22Rv1 (cell line): Measurements from ENCODE around the gene THBD.
A peak's percentile ranks its signal among the peaks of the same experiment; 100 is the strongest.

ENCODE experiments used
- H3K27ac ChIP-seq: fragments of 450-650 bp; 2 replicates; pipeline ENCODE4 v1.5.1; 2017
- ZFX ChIP-seq: fragments of 450-650 bp; IDR thresholded peaks from 2 replicates; pipeline ENCODE4 v1.6.1; 2017; ENCODE audit warnings: antibody characterized with exemption, borderline replicate concordance
- TF ChIP-seq, protein P1 (sequence below): fragments of 450-650 bp; IDR thresholded peaks from 2 replicates; pipeline ENCODE4 v1.5.1; 2017; ENCODE audit warnings: mild to moderate bottlenecking

THBD gene

DNA sequence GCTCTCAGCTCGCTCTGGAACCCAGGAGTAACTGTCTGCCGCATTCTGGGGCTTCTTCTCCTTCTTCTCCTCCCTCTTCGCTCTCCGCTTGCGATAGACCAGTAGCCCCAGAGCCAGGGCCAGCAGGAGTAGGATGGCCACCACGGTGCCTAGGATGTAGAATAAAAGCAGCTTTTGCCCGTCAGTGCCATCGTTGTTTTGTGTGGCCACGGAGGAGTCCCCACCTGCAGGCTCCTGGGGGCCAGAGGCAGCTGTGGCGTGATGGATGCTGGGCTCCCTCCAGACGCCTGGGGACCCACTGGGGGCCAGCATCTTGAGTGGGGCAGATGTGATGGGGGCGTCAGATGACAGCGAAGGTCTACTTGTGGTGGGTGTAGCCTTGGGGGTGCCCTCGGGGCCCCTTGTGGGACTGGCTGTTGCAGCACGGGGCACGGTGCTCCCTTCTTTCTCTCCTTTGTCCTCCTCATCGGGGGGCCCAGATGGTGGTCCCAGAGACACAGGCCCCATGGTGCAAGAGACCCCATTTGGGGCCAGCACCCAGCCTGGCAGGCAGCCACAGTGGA, 34.9 kb upstream of the THBD start:
- TF ChIP-seq ZFX = no peak
- TF ChIP-seq, protein P1, sequence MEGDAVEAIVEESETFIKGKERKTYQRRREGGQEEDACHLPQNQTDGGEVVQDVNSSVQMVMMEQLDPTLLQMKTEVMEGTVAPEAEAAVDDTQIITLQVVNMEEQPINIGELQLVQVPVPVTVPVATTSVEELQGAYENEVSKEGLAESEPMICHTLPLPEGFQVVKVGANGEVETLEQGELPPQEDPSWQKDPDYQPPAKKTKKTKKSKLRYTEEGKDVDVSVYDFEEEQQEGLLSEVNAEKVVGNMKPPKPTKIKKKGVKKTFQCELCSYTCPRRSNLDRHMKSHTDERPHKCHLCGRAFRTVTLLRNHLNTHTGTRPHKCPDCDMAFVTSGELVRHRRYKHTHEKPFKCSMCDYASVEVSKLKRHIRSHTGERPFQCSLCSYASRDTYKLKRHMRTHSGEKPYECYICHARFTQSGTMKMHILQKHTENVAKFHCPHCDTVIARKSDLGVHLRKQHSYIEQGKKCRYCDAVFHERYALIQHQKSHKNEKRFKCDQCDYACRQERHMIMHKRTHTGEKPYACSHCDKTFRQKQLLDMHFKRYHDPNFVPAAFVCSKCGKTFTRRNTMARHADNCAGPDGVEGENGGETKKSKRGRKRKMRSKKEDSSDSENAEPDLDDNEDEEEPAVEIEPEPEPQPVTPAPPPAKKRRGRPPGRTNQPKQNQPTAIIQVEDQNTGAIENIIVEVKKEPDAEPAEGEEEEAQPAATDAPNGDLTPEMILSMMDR = no peak
- H3K27ac ChIP-seq = no peak overlapping the region

DNA sequence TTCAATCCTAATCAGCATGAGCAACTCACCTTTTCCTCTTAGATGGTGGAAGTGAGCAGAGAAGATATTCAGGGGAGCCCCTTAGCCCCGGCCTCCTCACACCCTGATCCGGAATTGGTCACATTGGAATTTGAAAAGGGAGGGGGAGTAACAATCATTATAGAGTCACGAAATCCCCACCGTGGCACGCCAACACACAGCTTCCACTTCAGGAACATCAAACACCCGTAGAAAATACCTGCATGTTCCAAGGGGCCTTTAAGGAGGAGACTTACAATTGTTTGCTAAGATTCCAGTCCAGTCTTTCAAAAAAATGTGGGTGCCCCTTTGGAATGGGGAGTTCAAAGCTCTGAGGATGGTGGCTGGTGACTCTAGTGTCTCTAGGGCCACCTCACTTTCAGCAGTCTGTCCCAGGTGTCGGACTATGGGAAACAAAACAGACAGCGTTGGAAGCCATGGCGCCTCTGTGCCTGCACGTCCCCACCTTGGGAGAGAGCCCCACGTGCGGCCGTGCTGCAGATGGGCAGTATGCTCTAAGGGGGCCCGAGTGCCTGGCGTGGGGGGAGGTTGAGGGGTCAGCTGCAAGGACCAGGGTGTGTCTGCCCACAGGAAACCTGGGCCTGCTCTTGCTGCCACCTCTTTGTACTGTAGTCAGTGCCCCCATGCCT, 34.2 kb upstream of the THBD start:
- no peak for TF ChIP-seq ZFX
- TF ChIP-seq, protein P1 = no peak
- H3K27ac ChIP-seq = no peak overlapping the region

DNA sequence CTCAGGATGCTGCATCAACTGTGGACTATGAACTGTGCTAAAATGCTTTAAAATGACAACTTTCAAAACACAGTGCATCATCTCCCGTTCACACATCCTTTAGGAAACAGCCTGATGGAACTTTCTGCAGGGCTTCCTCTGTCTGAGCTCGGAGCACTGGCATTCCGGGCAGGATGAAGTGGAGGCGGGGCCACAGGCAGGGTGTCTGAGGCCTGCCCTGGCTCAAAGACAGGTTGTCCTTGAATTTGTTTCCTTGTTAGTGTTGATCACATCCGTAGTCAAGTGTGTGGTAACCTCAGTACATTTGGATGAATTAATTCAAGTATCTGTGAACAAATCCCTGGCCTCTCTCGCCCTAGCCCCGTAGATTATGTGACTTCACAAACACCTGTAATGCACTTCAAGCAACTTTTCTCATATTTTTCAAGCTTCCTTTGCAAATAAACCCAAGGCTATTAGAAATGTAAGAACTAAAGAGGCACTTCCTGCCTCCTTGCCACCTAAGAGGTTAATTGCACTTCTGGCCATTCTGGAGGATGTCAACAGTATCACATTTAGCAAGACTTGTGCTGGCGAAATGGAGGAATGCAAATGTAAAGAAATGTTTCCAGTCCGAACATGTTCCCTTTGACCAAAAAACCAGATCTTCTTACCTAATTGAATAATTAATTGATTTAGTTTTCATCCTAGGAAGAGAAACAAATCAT, 33.5 kb upstream of the THBD start:
- H3K27ac ChIP-seq = no peak overlapping the region
- TF ChIP-seq, protein P1 = no peak
- no peak for TF ChIP-seq ZFX

DNA sequence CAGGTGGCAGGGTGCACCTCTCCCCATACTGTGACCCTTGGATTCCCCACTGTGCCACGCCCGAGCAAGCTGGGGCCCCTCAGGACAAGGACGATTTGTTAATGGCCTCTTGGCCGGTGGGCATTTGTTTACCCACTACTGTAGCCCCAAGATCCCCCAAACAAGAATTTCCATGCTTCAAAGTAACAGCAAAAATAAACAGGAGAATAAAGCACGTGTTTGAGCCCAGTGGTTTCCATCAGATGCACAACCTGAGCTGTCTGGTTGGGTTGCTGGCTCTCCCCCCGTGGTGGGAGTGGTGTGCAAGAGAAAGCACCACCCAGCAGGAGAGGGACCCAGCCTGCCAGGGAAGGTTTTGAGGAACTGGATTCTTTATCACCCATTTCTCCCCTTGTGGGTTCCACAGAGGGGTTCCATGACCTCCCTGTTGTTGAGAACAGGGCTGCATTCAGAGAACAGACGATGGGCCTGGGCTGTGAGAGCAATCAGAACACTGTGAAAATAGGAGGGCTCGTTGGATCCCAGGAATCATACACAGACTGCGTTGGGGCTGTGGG, 31.9 kb upstream of the THBD start:
- no peak overlapping the region for H3K27ac ChIP-seq
- TF ChIP-seq, protein P1 = no peak
- TF ChIP-seq ZFX = no peak

DNA sequence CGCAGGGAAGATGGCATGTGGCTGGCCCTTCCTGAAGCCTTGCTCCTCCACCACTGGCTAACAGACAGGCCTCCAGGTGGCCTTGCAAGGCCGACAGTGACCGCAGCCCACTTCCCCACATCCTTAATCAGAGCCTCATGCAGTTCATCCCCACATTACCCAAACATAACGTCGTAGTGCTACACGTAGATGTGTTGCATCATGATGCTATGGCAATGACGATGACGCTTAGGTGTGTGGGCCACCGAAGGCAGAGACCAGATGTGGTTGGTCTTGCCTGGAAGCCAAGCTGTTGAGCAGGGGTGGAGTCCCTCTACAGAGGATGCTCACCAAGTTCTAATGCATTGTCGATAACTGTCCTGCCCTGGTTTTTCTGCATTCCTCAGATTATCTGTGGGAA, 31.0 kb upstream of the THBD start:
- no peak overlapping the region for H3K27ac ChIP-seq
- no peak for TF ChIP-seq ZFX
- TF ChIP-seq, protein P1 = no peak

DNA sequence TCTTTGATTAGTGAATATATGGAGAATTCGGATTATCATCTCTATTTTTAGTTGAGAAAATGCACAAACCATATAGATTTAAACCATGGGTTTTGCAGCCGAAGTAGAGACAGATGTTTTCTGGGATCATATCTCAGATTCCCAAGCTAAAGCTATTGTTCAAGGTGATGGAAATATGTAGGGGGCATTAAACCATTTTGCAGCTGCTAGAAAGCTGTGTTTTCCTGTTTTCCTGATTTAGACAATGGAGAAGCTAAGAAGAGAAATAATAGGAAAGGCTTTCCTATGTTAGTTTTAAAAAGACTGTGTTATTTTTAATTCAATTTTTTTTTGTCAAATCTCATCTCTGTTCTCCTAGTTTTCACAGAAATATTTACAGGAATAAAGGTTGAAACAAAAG, 30.5 kb upstream of the THBD start:
- no peak for TF ChIP-seq ZFX
- TF ChIP-seq, protein P1 = no peak
- no peak overlapping the region for H3K27ac ChIP-seq

DNA sequence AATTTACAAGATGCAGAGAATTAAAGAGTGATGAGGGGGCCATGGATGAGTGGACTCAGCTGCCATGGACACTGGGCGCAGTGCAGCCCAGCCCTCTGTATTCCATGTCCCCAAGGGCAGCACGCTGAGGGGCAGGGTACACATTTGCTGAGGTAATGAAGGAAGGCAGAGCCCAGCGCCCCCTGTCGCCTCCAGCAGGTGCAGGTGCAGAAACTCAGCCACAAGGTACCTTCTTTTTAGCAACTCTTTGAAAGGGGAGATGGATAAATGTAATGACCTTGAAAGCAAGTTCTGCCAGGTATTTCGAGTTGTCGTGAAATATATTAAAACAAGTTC, 29.5 kb upstream of the THBD start:
- no peak overlapping the region for H3K27ac ChIP-seq
- TF ChIP-seq ZFX = no peak
- TF ChIP-seq, protein P1 = peak; percentile 64
